DND-41 (cell line): ENCODE data around the gene ZNF765.
"Not testable (repeated sequence)": the region's sequence is repeated elsewhere in the genome, so short reads cannot be mapped to it uniquely, and the experiment has no call there.

Experiments
- ATAC-seq: fragments of 200-7000 bp; cut with Tn5 transposase; 3 replicates; pipeline ENCODE4 v1.9.1; 2021; ENCODE audit warnings: low read depth; ENCODE audit not compliant: insufficient read depth
- DNase-seq: peaks from one replicate; pipeline ENCODE4 v3.0.0-alpha.2; 2020
- H2AFZ ChIP-seq: 2 replicates; pipeline ENCODE4 v1.6.0; 2012; ENCODE audit warnings: low read depth, low read length
- H3K27ac ChIP-seq: 2 replicates; pipeline ENCODE4 v1.5.1; 2012; ENCODE audit warnings: low read length, inconsistent platforms
- H3K27me3 ChIP-seq: fragments of 200-600 bp; sonication (generic); 2 replicates; pipeline ENCODE4 v1.6.0; 2012; ENCODE audit warnings: low read length, mild to moderate bottlenecking, inconsistent platforms; ENCODE audit not compliant: insufficient read depth, poor library complexity
- H3K36me3 ChIP-seq: 2 replicates; pipeline ENCODE4 v1.5.1; 2012; ENCODE audit warnings: low read length, inconsistent platforms; ENCODE audit not compliant: insufficient read depth
- H3K4me1 ChIP-seq: 2 replicates; pipeline ENCODE4 v1.5.1; 2012; ENCODE audit warnings: mild to moderate bottlenecking, low read length; ENCODE audit not compliant: insufficient read depth
- H3K4me2 ChIP-seq: 2 replicates; pipeline ENCODE4 v1.6.0; 2012; ENCODE audit warnings: mild to moderate bottlenecking, moderate library complexity, low read length, inconsistent platforms; ENCODE audit not compliant: insufficient read depth
- H3K4me3 ChIP-seq, 2 experiments: fragments of 200-600 bp in 1 of 2; shearing (Covaris generic) in 1 of 2; 2 replicates each; pipeline ENCODE4 v1.5.1; 2012 to 2016; ENCODE audit warnings: inconsistent platforms in 2 of 2, low read length in 2 of 2, mild to moderate bottlenecking in 2 of 2, low read depth in 1 of 2, moderate library complexity in 1 of 2
- H3K79me2 ChIP-seq: 2 replicates; pipeline ENCODE4 v1.6.0; 2012; ENCODE audit warnings: low read length, inconsistent platforms; ENCODE audit not compliant: insufficient read depth
- H3K9ac ChIP-seq: 2 replicates; pipeline ENCODE4 v1.6.0; 2012; ENCODE audit warnings: low read depth, mild to moderate bottlenecking, inconsistent platforms, low read length, moderate library complexity
- H3K9me3 ChIP-seq: 2 replicates; pipeline ENCODE4 v1.5.1; 2012; ENCODE audit warnings: low read length, moderate library complexity, mild to moderate bottlenecking, inconsistent platforms; ENCODE audit not compliant: insufficient read depth, severe bottlenecking
- H4K20me1 ChIP-seq: 2 replicates; pipeline ENCODE4 v1.6.0; 2012; ENCODE audit warnings: low read length; ENCODE audit not compliant: insufficient read depth
- CTCF ChIP-seq: IDR thresholded peaks from 2 replicates; pipeline ENCODE4 v1.5.1; 2012; ENCODE audit warnings: borderline replicate concordance, low read length, moderate library complexity, mild to moderate bottlenecking; ENCODE audit not compliant: poor library complexity, severe bottlenecking; ENCODE audit errors: extremely low read depth
- EZH2 ChIP-seq: IDR thresholded peaks from 3 replicates; pipeline ENCODE4 v1.6.1; 2012; ENCODE audit warnings: borderline replicate concordance, low read depth, mild to moderate bottlenecking, moderate library complexity, low read length, inconsistent platforms; ENCODE audit not compliant: severe bottlenecking

Gene ZNF765

DNA sequence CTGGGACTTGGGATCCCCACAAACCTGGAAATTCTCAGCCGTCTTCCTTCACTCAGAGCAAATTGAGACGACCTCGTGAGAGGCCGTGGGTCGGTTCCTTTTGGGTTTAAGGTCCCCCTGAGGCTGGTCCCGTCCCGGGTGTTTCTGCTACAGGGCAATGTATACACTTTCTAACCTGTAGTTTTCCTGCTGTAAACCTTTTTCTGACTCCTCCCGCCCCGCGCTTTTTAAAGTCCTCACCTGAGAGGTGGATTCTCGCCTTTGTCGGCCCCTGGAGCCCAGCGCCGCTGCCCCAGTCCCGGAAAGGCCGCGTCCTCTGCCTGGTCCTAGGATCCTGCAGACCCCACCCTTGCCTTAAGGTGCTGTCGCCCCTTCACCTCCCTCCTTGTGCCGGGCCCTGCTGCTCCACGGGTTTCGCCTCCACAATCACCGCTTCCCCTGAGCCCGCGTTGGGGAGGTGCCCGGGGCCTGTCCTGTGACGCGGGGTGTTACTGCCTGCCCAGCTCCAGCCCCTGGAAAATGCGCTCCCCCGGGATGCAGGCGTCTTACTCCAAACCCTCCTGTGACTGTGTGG is 37.2 kb downstream of the ZNF765 start:
- H3K9ac ChIP-seq: peak overlapping the region; percentile 77
- ATAC-seq (peak; percentile 45), DNase-seq (peak; percentile 35)
- H4K20me1 ChIP-seq: 0 out of 2 replicates have a peak, but pooled peaks cover 3% of the 10 kb centered on the region
- peaks cover 35% of the 10 kb centered on the region for H3K79me2 ChIP-seq
- peak overlapping the region; percentile 77 for H3K27ac ChIP-seq
- peak overlapping the region; percentile 92 for H2AFZ ChIP-seq
- H3K9me3 ChIP-seq: no peaks in the 10 kb centered on the region
- peaks cover 33% of the 10 kb centered on the region for H3K36me3 ChIP-seq
- no peak for TF ChIP-seq EZH2
- no peak for TF ChIP-seq CTCF
- peak overlapping the region; percentile 85 for H3K4me2 ChIP-seq
- H3K27me3 ChIP-seq: no peaks in the 10 kb centered on the region
- H3K4me3 ChIP-seq: peak overlapping the region; percentile 75 to 89
- H3K4me1 ChIP-seq: peaks cover 19% of the 10 kb centered on the region

GRCh38 chr19:53443809-53444208 is 48.9 kb downstream of the ZNF765 start:
- not testable (repeated sequence) for ATAC-seq, H3K27ac ChIP-seq, H3K4me2 ChIP-seq, H3K4me1 ChIP-seq, H4K20me1 ChIP-seq, DNase-seq, H3K4me3 ChIP-seq, H3K27me3 ChIP-seq, H3K9ac ChIP-seq, H2AFZ ChIP-seq
- Histone ChIP-seq H3K9me3 (peaks cover 14% of the 10 kb centered on the region), H3K36me3 (peaks cover 80% of the 10 kb centered on the region), H3K79me2 (peaks cover 12% of the 10 kb centered on the region; the same call in 1 of the 2 replicates)

DNA sequence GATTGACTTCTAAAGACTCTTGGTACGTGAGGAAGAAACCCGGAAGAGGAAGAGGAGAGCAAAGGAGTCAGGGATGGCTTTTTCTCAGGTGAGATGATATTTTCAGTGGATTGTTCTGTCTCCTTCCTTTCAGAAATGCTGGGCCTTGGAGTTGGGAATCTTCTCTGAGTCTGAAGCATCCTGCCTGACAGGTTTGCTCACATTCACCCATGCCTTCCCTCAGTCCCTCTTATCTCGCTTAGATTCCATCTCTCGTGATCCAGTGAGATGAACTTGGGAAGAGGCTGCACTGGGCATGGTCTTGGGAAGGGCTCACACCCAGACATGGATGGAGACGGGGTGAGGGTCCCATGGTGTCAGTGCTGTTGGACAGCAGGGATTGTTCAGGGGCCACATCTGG is 52.2 kb downstream of the ZNF765 start:
- Histone ChIP-seq H3K9me3 (peaks cover 11% of the 10 kb centered on the region), H3K36me3 (peaks cover 80% of the 10 kb centered on the region)
- not testable (repeated sequence) for H3K27ac ChIP-seq, H3K27me3 ChIP-seq, H3K4me1 ChIP-seq, ATAC-seq, H3K79me2 ChIP-seq, H4K20me1 ChIP-seq, H3K4me2 ChIP-seq, H3K9ac ChIP-seq, H3K4me3 ChIP-seq, H2AFZ ChIP-seq, DNase-seq

- Histone ChIP-seq H3K4me2 (no peak overlapping the region), H3K27ac (no peak overlapping the region), H3K9me3 (peaks cover 20% of the 10 kb centered on the region), H3K36me3 (peaks cover 50% of the 10 kb centered on the region), H3K27me3 (no peaks in the 10 kb centered on the region), H4K20me1 (no peaks in the 10 kb centered on the region), H3K4me3 (no peak overlapping the region), H3K79me2 (no peaks in the 10 kb centered on the region), H3K9ac (no peak overlapping the region), H2AFZ (no peak overlapping the region), H3K4me1 (no peaks in the 10 kb centered on the region)
- TF ChIP-seq EZH2: no peak
- TF ChIP-seq CTCF: no peak
- ATAC-seq: no peak
- DNase-seq: no peak
Measured at GRCh38 chr19:53455828-53456227, 60.9 kb downstream of the ZNF765 start.

DNA sequence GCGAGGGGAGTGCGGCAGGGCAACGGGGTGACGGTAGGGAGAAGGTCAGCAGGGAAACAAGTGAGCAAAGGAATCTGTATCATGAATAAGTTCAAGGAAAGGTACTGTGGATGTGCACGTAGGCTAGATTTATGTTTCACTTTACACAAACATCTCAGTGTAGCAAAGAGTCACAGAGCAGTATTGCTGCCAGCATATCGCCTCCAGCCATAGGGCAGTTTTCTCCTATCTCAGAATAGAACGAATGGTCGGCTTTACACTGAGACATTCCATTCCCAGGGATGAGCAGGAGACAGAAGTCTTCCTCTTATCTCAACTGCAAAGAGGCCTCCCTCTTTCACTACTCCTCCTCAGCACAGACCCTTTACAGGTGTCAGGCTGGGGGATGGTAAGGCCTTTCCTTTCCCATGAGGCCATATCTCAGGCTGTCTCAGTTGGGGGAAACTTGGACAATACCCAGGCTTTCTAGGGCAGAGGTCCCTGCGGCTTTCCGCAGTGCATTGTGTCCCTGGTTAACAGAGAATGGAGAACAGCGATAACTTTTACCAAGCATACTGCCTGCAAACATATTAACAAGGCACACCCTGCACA is 65.3 kb downstream of the ZNF765 start:
- not testable (repeated sequence) for H2AFZ ChIP-seq, H3K36me3 ChIP-seq, H3K27me3 ChIP-seq, H3K9ac ChIP-seq, H3K79me2 ChIP-seq, H4K20me1 ChIP-seq, H3K4me2 ChIP-seq, H3K4me3 ChIP-seq, ATAC-seq, DNase-seq, H3K4me1 ChIP-seq, H3K9me3 ChIP-seq, H3K27ac ChIP-seq
